ENCODE data around the gene AP3B1. TPM values are rescaled to one million over a fixed set of nuclear protein-coding genes. Genes with fewer than 3 reads are reported as not detected.

Gene AP3B1
- total and polyA plus RNA-seq, 2 experiments from 2014 or later = 32.1 to 46.3 TPM

DNA sequence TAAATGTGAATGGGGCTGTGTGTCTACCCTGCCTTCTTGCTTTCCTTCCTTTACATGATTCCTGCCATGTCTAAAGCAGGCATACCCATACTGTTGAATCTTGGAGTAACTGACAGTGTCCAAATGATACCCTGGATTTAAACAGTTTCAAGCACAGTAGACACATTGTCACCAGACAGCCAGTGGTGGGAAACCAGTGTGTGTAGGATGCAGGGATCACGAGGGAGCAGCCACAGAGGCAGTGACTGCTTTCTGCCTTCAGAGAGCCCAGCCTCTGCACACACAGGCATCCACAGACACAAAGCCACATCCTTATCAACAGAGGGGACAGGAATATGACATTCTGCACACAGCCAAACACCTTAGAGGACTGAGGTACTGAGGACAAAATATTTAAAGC lies 334.2 kb downstream of the AP3B1 start:
- peak overlapping the region; percentile 34; the same call in 2 of the 3 replicates for H3K4me3 Mint-ChIP-seq
- no peak overlapping the region for H3K27ac ChIP-seq (ENCODE audit: low read depth)
- no peaks in the 10 kb centered on the region; the same call in 2 of the 3 replicates for H3K9me3 Mint-ChIP-seq
- peaks cover 27% of the 10 kb centered on the region for H3K4me1 Mint-ChIP-seq
- ATAC-seq (peak; percentile 5; the same call in 1 of the 3 replicates), DNase-seq (ENCODE audit: low spot score) (no peak)
- H3K27ac Mint-ChIP-seq = no peak overlapping the region
- H3K36me3 Mint-ChIP-seq (ENCODE audit: low read depth) = no peaks in the 10 kb centered on the region; the same call in 2 of the 3 replicates
- no peaks in the 10 kb centered on the region for H3K9me2 ChIP-seq (ENCODE audit: insufficient read depth)
- no peak overlapping the region; the same call in 1 of the 2 replicates for H3K4me3 ChIP-seq
- peaks cover 95% of the 10 kb centered on the region for H3K27me3 ChIP-seq (ENCODE audit: insufficient read depth)
- no peak overlapping the region for H2AFZ ChIP-seq
- H4K20me1 ChIP-seq (replicated peaks; ENCODE audit: insufficient read depth) = 0 out of 2 replicates have a peak, but pooled peaks cover 3% of the 10 kb centered on the region
- no peaks in the 10 kb centered on the region for H3K36me3 ChIP-seq (ENCODE audit: insufficient read depth)
- H3F3A ChIP-seq (replicated peaks; ENCODE audit: low read depth) = no peaks in the 10 kb centered on the region
- peaks cover 20% of the 10 kb centered on the region for H3K4me1 ChIP-seq (ENCODE audit: insufficient read depth)
- peaks cover 79% of the 10 kb centered on the region for H3K27me3 Mint-ChIP-seq (ENCODE audit: insufficient read depth, low read depth, poor library complexity)
- TF ChIP-seq NANOG (IDR thresholded peaks at IDR 0.05; ENCODE audit: borderline replicate concordance) = no peak
- TF ChIP-seq, protein P1, sequence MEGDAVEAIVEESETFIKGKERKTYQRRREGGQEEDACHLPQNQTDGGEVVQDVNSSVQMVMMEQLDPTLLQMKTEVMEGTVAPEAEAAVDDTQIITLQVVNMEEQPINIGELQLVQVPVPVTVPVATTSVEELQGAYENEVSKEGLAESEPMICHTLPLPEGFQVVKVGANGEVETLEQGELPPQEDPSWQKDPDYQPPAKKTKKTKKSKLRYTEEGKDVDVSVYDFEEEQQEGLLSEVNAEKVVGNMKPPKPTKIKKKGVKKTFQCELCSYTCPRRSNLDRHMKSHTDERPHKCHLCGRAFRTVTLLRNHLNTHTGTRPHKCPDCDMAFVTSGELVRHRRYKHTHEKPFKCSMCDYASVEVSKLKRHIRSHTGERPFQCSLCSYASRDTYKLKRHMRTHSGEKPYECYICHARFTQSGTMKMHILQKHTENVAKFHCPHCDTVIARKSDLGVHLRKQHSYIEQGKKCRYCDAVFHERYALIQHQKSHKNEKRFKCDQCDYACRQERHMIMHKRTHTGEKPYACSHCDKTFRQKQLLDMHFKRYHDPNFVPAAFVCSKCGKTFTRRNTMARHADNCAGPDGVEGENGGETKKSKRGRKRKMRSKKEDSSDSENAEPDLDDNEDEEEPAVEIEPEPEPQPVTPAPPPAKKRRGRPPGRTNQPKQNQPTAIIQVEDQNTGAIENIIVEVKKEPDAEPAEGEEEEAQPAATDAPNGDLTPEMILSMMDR (conservative IDR thresholded peaks at IDR 0.05; ENCODE audit: low read depth in 2 of 2) = no peak
- TF ChIP-seq CREB1 (CRISPR knock-in tag; IDR thresholded peaks at IDR 0.05; ENCODE audit: low read depth) = no peak
- no peaks in the 10 kb centered on the region for H3K79me2 ChIP-seq (replicated peaks; ENCODE audit: insufficient read depth)
- peak overlapping the region; percentile 63; the same call in 1 of the 2 replicates for H3K4me2 ChIP-seq

DNA sequence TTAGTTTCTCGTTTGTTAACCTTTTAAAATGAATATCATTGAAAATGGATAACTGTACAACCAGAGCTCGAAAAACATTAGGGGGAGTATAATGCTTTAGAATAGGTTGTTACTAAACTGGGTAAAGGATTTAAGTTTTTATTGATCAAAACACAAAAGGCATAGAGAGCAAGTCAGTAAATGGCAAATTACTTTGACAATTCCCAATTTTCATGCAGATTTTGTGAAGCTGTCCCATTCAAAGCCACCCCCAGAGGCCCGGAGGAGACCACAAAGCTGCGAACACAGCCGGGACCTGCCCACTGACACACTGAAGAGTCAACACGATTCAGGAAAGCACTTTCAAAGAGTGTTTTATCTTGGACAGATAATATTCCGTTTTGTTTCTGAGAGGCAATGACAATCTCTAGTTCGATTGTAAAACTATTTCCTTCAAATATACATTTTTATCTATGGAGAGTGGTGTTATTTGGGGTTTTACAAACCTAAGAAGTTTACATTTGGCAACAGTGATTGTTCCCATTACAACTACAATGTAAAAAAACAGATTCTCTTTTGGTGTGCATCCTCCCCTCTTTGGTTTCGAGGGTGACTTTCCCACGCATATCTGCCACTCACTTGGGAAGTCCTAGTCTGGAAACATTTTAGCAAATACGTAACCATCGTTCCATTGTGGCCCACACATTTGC lies 335.7 kb downstream of the AP3B1 start:
- 0 out of 2 replicates have a peak, but pooled peaks cover 3% of the 10 kb centered on the region for H4K20me1 ChIP-seq (replicated peaks; ENCODE audit: insufficient read depth)
- TF ChIP-seq EZH2phosphoT487 (IDR thresholded peaks at IDR 0.05; ENCODE audit: unreplicated experiment) = no peak
- TF ChIP-seq NANOG (IDR thresholded peaks at IDR 0.05; ENCODE audit: borderline replicate concordance) = peak; percentile 59
- H3K36me3 ChIP-seq (ENCODE audit: insufficient read depth) = no peaks in the 10 kb centered on the region
- peak overlapping the region; percentile 75 for H3K4me2 ChIP-seq
- H3K9me2 ChIP-seq (ENCODE audit: insufficient read depth) = no peaks in the 10 kb centered on the region
- H3K4me3 ChIP-seq = peak overlapping the region; percentile 58
- no peaks in the 10 kb centered on the region for H3K9me3 Mint-ChIP-seq
- H3K27me3 Mint-ChIP-seq (ENCODE audit: insufficient read depth, low read depth, poor library complexity) = peaks cover 73% of the 10 kb centered on the region
- no peaks in the 10 kb centered on the region for H3K79me2 ChIP-seq (replicated peaks; ENCODE audit: insufficient read depth)
- H3K27me3 ChIP-seq (ENCODE audit: insufficient read depth) = peaks cover 97% of the 10 kb centered on the region
- no peak overlapping the region for H2AFZ ChIP-seq
- no peaks in the 10 kb centered on the region for H3F3A ChIP-seq (replicated peaks; ENCODE audit: low read depth)
- ATAC-seq (peak; percentile 73), DNase-seq (ENCODE audit: low spot score) (peak; percentile 74)
- H3K27ac ChIP-seq (ENCODE audit: low read depth) = no peak overlapping the region
- H3K4me3 Mint-ChIP-seq = peak overlapping the region; percentile 66
- H3K36me3 Mint-ChIP-seq (ENCODE audit: low read depth) = no peaks in the 10 kb centered on the region; the same call in 2 of the 3 replicates
- H3K27ac Mint-ChIP-seq = no peak overlapping the region
- peaks cover 20% of the 10 kb centered on the region for H3K4me1 ChIP-seq (ENCODE audit: insufficient read depth)
- peaks cover 27% of the 10 kb centered on the region for H3K4me1 Mint-ChIP-seq

DNA sequence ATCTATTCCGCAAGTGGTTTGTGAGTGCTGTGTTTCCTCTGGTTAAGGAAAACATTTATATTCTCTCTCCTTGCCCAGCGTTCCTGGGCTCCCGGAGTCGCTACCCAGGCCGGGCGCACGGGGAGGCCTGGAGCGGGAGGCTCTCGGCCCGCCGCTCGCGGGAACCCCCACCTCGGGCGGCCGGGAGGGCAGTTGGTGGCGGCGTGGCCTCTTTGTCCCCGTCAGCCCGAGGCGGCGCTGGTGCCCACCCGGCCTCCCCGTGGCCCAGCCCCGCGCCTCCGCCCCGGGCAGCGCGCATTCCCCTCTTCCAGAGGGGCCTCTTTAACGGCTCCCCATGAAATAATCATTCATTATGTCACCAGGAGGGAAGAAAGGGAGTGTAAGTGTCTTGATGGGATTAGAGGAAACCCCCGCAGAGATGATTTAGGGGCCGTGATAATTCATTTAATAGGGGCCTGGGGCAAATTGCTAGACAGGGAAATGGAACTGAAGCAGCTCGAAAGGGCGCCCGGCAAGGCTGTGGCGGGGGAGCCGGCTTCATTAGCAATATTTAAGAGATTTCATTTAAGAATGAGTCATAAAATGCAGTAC lies 336.5 kb downstream of the AP3B1 start:
- no peak overlapping the region for H2AFZ ChIP-seq
- DNase-seq (ENCODE audit: low spot score) (peak; percentile 62), ATAC-seq (peak; percentile 78)
- H3F3A ChIP-seq (replicated peaks; ENCODE audit: low read depth) = no peaks in the 10 kb centered on the region
- no peaks in the 10 kb centered on the region for H3K9me2 ChIP-seq (ENCODE audit: insufficient read depth)
- Mint-ChIP-seq H3K27me3 (ENCODE audit: insufficient read depth, low read depth, poor library complexity) (peaks cover 70% of the 10 kb centered on the region), H3K36me3 (ENCODE audit: low read depth) (no peaks in the 10 kb centered on the region; the same call in 2 of the 3 replicates), H3K27ac (no peak overlapping the region), H3K9me3 (no peaks in the 10 kb centered on the region), H3K4me3 (peak overlapping the region; percentile 66), H3K4me1 (peaks cover 27% of the 10 kb centered on the region)
- peaks cover 20% of the 10 kb centered on the region for H3K4me1 ChIP-seq (ENCODE audit: insufficient read depth)
- H3K4me2 ChIP-seq = peak overlapping the region; percentile 75
- H3K27ac ChIP-seq (ENCODE audit: low read depth) = no peak overlapping the region
- no peaks in the 10 kb centered on the region for H3K36me3 ChIP-seq (ENCODE audit: insufficient read depth)
- 0 out of 2 replicates have a peak, but pooled peaks cover 3% of the 10 kb centered on the region for H4K20me1 ChIP-seq (replicated peaks; ENCODE audit: insufficient read depth)
- H3K27me3 ChIP-seq (ENCODE audit: insufficient read depth) = peaks cover 94% of the 10 kb centered on the region
- no peak for TF ChIP-seq POLR2AphosphoS5 (IDR thresholded peaks at IDR 0.05; ENCODE audit: low read depth)
- TF ChIP-seq EZH2phosphoT487 (IDR thresholded peaks at IDR 0.05; ENCODE audit: unreplicated experiment) = no peak
- TF ChIP-seq NANOG (IDR thresholded peaks at IDR 0.05; ENCODE audit: borderline replicate concordance) = peak; percentile 60
- no peak for TF ChIP-seq EZH2 (IDR thresholded peaks at IDR 0.05; ENCODE audit: low read depth, unreplicated experiment)
- no peaks in the 10 kb centered on the region for H3K79me2 ChIP-seq (replicated peaks; ENCODE audit: insufficient read depth)
- peak overlapping the region; percentile 58 for H3K4me3 ChIP-seq

Measured in GM23338 (cell line).